Erythroblast (primary cell): ENCODE results near the gene INF2.

ENCODE experiments used
- DNase-seq, 2 experiments: peaks; one replicate each; lab custom pipeline; 2025; lab: John Stamatoyannopoulos, UW
- GATA1 ChIP-seq: IDR thresholded peaks from 2 replicates; pipeline ENCODE4 v1.6.1; 2011; ENCODE audit warnings: low read depth, mild to moderate bottlenecking, control low read depth, low read length, moderate library complexity
- POLR2A ChIP-seq: IDR thresholded peaks from 2 replicates; pipeline ENCODE4 v1.6.1; 2011; ENCODE audit warnings: mild to moderate bottlenecking, low read length

The INF2 gene

DNA sequence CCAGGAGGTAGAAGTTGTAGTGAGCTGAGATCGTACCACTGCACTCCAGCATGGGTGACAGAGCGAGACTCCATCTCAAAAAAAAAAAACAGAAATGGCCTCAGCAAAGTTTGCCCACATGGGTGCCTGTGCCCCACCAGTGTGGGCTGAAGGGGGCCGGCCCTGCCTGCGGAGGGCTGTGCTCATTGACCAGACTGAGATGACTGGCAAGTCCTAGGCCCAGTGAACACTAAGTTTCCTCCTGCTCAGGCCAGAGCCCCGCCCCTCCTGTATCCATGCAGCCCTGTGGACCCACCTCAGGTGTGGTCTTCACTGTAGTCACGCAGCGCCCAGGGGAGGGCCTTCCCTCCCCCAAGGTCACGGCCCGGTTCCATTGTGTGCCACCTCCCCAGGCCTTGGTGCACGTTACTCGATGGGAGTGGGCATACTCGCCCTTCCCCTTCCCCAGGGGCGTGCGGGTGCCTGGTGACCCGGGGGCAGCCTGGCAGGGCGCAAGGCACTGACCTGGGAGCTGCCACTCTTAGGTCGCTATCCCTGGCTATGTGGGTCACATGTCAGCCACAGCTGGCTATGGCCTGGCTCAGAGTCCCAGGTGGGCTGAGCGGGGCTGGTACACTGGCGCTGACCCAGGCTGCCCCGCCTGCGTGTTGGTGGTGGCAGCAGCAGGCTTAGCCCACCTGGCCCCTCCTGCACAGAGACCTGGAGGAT is 16.1 kb downstream of the INF2 start:
- TF ChIP-seq POLR2A (no peak), GATA1 (no peak)
- no peak for DNase-seq

DNA sequence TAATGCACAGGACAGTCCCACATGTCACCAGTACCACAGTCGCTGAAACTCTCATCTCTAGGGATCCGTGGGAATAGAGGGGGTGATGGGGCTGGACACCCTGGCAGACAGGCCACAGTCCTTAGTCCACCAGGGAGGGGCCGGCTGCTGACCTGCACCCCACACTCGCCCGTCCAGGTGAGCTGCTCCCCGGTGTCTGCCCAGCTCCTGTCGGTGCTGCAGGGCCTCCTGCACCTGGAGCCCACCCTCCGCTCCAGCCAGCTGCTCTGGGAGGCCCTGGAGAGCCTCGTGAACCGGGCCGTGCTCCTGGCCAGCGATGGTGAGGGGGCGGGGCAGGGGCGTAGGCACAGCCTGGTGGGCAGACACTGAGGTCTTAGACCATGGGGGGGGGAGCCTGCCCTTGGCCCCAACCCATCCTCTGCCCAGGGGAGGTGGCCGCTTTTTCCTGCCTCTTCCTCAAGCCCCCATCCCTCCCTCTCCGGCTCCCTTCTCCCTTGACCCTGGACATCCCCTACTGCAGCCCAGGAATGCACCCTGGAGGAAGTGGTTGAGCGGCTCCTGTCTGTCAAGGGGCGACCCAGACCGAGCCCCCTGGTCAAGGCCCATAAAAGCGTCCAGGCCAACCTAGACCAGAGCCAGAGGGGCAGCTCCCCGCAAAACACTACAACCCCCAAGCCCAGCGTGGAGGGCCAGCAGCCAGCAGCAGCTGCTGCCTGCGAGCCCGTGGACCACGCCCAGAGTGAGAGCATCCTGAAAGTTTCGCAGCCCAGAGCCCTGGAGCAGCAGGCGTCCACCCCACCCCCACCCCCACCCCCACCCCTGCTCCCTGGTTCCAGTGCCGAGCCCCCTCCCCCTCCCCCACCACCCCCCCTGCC is 17.6 kb downstream of the INF2 start:
- TF ChIP-seq POLR2A: no peak
- TF ChIP-seq GATA1: no peak
- no peak for DNase-seq

DNA sequence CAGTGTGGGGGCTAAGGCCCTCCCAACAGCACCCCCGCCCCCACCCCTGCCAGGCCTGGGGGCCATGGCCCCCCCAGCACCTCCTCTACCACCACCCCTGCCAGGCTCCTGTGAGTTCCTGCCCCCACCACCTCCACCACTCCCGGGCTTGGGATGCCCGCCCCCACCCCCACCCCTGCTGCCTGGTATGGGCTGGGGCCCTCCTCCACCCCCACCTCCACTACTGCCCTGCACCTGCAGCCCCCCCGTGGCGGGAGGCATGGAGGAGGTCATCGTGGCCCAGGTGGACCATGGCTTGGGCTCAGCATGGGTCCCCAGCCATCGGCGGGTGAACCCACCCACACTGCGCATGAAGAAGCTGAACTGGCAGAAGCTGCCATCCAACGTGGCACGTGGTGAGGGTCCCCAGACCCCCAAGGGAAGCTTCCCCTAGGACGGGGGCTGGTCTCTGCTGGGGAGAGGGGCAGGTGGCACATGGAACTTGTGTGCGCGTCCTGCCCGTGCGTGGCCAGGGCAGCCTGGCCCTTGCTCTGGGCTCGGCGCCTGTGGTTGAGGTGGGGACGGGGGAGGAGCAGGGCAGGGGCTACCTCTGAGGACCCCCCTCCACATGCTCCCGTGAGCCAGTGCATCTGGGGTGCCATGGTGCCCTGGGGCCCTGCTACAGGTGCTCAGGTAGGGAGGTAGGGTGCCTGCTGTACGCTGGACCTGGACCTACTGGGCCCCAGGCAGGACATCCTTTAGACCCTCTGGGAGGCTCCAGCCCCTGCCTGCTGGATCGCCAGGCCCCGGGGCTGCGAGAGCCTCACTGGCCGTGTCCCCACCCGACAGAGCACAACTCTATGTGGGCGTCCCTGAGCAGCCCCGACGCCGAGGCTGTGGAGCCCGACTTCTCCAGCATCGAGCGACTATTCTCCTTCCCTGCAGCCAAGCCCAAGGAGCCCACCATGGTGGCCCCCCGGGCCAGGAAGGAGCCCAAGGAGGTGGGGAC is 18.5 kb downstream of the INF2 start:
- DNase-seq: no peak
- TF ChIP-seq GATA1 (no peak), POLR2A (no peak)

DNA sequence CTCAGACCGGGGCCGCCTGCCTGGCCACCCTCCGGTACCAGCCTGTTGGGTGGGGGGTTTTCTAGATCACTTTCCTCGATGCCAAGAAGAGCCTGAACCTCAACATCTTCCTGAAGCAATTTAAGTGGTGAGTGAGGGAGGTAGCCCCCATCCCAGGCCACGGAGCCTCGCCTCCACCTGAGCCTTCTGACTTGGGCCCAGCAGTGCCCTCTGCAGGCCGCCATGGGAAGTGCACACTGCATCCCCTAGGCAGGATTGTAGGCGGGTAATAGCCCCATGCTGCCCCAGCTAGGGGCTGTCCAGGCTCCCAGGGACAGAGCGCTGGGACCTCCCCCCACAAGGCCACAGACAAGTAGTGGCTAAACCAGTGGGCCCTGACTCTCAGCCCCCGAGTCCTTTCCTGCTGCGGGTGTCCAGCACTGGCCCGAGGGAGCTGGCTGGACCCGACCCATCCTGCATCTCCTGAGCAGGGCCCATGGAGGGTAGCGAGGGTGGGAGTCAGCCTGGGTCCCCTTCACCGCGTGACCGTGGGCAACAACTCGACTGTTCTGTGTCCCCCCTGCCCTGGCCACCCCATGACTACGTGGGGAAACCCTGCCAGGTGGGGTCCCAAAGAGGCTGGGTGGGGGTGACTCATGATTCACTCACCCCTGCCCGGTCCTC is 19.3 kb downstream of the INF2 start:
- peak; percentile 52 to 81 for DNase-seq
- TF ChIP-seq GATA1 (no peak), POLR2A (no peak)

DNA sequence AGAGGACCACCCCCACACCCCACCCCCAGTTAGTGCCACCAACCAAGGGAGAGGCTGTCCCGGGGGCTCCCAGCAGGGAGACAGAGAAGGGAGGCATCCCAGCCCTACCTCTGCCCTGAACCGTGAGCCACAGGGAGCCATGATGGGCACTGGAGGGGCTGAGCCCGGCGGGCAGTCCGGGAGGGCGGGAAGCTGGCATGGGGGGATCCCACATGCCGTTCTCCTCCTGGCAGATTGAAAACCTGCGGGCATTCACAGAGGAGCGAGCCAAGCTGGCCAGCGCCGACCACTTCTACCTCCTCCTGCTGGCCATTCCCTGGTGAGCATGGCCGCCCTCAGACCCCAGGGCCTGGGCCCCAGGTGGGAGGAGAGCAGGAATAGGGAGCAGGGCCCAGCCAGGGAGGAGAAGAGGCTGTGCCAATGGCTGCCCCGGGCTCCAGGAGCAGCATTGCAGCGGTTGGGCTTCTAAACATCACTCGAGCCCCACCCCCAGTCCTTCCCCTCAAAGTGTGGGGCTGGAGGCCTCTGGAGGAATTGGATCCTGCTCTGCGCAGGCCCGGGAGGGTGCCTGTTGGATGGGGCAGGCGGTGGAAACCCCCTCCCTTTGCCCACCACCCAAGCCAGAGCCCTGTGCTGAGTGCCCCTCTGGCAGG is 20.1 kb downstream of the INF2 start:
- DNase-seq: no peak
- TF ChIP-seq GATA1 (no peak), POLR2A (no peak)

DNA sequence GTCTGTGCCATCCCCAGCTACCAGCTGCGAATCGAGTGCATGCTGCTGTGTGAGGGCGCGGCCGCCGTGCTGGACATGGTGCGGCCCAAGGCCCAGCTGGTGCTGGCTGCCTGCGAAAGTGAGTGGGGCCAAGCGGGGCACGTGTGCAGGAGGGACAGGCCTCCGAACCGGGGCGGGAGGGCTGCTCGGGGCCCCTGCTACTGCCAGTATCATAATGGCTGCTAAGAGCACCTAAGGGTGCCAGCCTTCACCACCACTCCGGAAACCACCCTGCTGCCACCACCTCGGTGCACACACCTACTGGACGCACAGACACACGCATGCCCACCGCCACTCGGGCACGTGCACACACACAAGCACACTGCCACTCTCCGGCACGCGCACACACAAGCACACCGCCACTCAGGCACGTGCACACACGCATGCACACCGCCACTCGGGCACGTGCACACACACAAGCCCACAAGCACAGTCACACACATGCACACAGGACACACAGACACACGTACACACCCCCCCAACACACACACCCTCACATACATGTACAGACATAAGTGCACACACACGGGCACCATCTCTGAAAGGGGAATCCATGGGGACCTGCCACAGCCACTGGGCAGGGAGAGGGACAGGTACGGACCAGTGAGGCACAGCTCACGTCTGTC is 20.8 kb downstream of the INF2 start:
- TF ChIP-seq POLR2A (no peak), GATA1 (no peak)
- DNase-seq: no peak

DNA sequence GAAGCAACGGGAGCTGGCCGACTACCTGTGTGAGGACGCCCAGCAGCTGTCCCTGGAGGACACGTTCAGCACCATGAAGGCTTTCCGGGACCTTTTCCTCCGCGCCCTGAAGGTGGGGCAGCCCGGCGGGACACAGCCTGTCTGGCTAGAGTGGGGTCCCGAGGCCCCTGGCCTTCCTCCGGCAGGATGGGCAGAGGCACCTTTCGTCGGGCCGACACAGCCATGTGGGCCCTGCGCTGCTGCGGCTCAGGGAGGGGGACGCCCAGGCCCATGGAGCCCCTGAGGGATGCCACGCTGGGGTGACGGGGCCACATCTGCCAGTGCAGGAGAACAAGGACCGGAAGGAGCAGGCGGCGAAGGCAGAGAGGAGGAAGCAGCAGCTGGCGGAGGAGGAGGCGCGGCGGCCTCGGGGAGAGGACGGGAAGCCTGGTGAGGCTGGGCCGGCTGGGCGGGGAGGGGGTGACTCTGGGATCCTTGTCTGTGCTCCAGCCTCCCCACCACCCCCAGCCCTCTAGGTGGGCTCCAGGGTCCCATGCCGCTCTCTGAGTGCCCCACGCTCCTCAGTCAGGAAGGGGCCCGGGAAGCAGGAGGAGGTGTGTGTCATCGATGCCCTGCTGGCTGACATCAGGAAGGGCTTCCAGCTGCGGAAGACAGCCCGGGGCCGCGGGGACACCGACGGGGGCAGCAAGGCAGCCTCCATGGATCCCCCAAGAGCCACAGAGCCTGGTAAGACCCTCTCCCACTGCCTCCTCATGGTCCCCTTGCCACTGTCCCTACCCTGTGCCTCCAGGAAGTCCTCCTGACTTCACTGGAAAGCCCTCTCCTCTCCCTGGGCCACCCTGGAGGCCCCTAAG is 23.7 kb downstream of the INF2 start:
- DNase-seq: no peak
- TF ChIP-seq POLR2A: no peak
- TF ChIP-seq GATA1: no peak

DNA sequence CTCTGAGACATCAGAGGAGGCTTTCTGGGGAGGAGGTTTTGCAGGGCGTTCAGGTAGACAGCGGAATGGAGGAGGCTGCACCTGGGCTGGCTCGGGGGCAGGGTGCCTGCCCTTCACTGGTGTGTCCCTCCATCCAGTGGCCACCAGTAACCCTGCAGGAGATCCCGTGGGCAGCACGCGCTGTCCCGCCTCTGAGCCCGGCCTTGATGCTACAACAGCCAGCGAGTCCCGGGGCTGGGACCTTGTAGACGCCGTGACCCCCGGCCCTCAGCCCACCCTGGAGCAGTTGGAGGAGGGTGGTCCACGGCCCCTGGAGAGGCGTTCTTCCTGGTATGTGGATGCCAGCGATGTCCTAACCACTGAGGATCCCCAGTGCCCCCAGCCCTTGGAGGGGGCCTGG is 24.6 kb downstream of the INF2 start:
- DNase-seq: no peak
- TF ChIP-seq GATA1 (no peak), POLR2A (no peak)

DNA sequence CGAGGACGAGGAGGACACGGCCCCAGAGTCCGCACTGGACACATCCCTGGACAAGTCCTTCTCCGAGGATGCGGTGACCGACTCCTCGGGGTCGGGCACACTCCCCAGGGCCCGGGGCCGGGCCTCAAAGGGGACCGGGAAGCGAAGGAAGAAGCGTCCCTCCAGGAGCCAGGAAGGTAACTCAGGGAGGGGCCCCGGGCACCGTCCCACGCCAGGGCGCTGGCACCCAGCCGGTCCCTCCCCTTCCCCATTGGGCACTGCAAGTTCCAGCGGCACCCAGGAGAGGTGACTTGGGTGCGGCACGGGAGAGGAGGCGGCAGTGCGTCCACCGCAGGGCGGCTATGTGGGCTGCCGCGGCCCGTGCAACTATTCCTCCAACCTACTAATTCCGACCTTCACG is 25.3 kb downstream of the INF2 start:
- no peak for DNase-seq
- TF ChIP-seq GATA1 (no peak), POLR2A (no peak)

DNA sequence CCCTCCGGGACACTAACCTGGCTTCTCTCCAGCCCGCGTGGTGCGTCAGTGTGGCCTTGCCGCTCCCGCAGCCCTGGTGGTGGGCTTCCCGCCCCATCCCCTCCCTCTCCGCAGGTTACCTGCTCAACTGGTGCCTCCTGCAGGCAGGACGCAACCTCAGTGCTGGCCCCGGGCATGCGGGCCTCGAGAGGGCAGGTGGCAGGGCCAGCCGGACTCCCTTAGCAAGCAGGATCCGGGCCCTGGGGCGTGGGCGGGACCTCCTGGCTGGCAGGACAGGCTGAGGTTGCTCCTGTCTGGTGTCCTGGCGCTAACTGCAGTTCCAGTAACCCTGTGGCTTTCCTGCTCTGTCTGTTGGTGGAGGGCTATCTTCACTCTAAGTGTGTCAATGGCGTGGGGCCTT is 26.0 kb downstream of the INF2 start:
- DNase-seq: no peak
- TF ChIP-seq POLR2A (no peak), GATA1 (no peak)

DNA sequence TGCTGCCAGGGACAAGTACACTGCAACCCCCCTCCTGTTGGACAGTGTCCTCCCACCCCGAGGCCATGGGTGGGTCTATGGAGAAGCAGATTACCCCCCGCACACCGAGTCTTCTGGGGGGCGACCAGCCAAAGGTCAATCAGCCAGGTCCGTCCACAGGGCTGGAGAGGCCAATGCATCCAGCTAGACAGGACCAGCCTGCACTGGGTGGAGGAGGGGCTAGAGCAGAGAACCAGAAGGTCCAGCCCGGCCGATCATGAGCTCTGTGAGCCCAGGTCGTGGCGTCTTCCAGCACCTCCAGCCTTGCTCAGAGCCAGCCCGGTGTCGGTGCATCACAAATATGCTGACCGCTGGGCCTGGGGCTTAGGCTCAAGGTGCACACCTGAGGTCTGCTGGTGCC is 26.5 kb downstream of the INF2 start:
- TF ChIP-seq GATA1 (no peak), POLR2A (no peak)

More for the DNA sequence above, 26.5 kb downstream of the INF2 start:
- DNase-seq: no peak
